HL-60 (cell line): ENCODE data around the gene EGFR.

Source experiments
- DNase-seq, 2 experiments: peaks; one replicate each; pipeline ENCODE4 v3.0.0-alpha.2; 2010 to 2020; ENCODE audit warnings: low read depth in 1 of 2, low spot score in 1 of 2
- H3K27ac ChIP-seq: fragments of 250-450 bp; sonication (Bioruptor Pico); replicated peaks from 2 replicates; pipeline ENCODE4 v1.5.1; 2020; ENCODE audit warnings: mild to moderate bottlenecking, moderate library complexity
- H3K27me3 ChIP-seq: fragments of 250-450 bp; sonication (Bioruptor Pico); 2 replicates; pipeline ENCODE4 v1.5.1; 2021; ENCODE audit warnings: mild to moderate bottlenecking, moderate library complexity; ENCODE audit not compliant: insufficient read depth, poor library complexity, severe bottlenecking
- H3K4me3 ChIP-seq: replicated peaks from 2 replicates; pipeline ENCODE4 v1.5.1; 2011; ENCODE audit warnings: mild to moderate bottlenecking, control low read depth, low read length; ENCODE audit not compliant: insufficient read depth
- CTCF ChIP-seq: IDR thresholded peaks from one replicate; pipeline ENCODE4 v1.5.1; 2011; ENCODE audit warnings: low read length, control low read depth, inconsistent platforms; ENCODE audit not compliant: insufficient read depth
- GABPA ChIP-seq: IDR thresholded peaks from 2 replicates; pipeline ENCODE4 v1.6.1; 2012; ENCODE audit warnings: low read depth
- POLR2AphosphoS5 ChIP-seq: IDR thresholded peaks from 2 replicates; pipeline ENCODE4 v1.6.1; 2012; ENCODE audit warnings: low read depth
- REST ChIP-seq: IDR thresholded peaks from 2 replicates; pipeline ENCODE4 v1.6.1; 2012; ENCODE audit warnings: low read depth; ENCODE audit not compliant: insufficient replicate concordance
- SPI1 ChIP-seq: IDR thresholded peaks from 2 replicates; pipeline ENCODE4 v1.6.1; 2012; ENCODE audit warnings: low read depth, mild to moderate bottlenecking, borderline replicate concordance

EGFR gene

GRCh38 chr7:55178292-55178862 lies 159.6 kb downstream of the EGFR start:
- Histone ChIP-seq H3K27ac (no peak overlapping the region), H3K4me3 (no peak overlapping the region), H3K27me3 (no peaks in the 10 kb centered on the region)
- no peak for DNase-seq
- no peak for TF ChIP-seq CTCF
- TF ChIP-seq POLR2AphosphoS5, result no peak
- TF ChIP-seq GABPA, result no peak
- TF ChIP-seq REST, result no peak

- DNase-seq, result no peak
- TF ChIP-seq CTCF (no peak), REST (no peak), POLR2AphosphoS5 (no peak), SPI1 (no peak), GABPA (no peak)
- Histone ChIP-seq H3K4me3 (no peak overlapping the region), H3K27me3 (no peaks in the 10 kb centered on the region), H3K27ac (no peak overlapping the region)
Observed at GRCh38 chr7:55178863-55179773, 160.3 kb downstream of the EGFR start.

GRCh38 chr7:55179931-55180682 lies 161.3 kb downstream of the EGFR start:
- Histone ChIP-seq H3K27ac (no peak overlapping the region), H3K4me3 (no peak overlapping the region), H3K27me3 (no peaks in the 10 kb centered on the region)
- DNase-seq, result no peak
- TF ChIP-seq REST (no peak), GABPA (no peak), POLR2AphosphoS5 (no peak), SPI1 (no peak), CTCF (no peak)
